ENCODE data around the gene DDX51. TPM values are rescaled to one million over a fixed set of nuclear protein-coding genes. Genes with fewer than 3 reads are reported as not detected.

Gene DDX51
- total RNA-seq, 2 experiments from 2014 or later, result 58.0 to 59.3 TPM

- Histone ChIP-seq H3K36me3 (ENCODE audit: insufficient read depth, low read length) (no peaks in the 10 kb centered on the region), H3K9me3 (ENCODE audit: control insufficient read depth in 1 of 2, insufficient read depth in 1 of 2, low read length in 2 of 2) (peaks cover 0 to 12% of the 10 kb centered on the region in 2 experiments), H3K4me1 (ENCODE audit: insufficient read depth, low read length) (peaks cover 45% of the 10 kb centered on the region), H3K27ac (ENCODE audit: low read depth in 1 of 2, low read length in 2 of 2) (no peak overlapping the region), H3K27me3 (ENCODE audit: control insufficient read depth in 1 of 2, insufficient read depth in 2 of 2, low read length in 2 of 2) (peaks cover 3 to 5% of the 10 kb centered on the region in 2 experiments), H3K4me3 (ENCODE audit: low read length) (no peak overlapping the region)
- no peak for TF ChIP-seq CTCF (IDR thresholded peaks at IDR 0.05)
- peak overlapping the region; percentile 30 for H3K4me3 Mint-ChIP-seq
- no peak for ATAC-seq (ENCODE audit: poor library complexity)
- H3K36me3 Mint-ChIP-seq (ENCODE audit: low read depth), result no peaks in the 10 kb centered on the region
- CTCF ChIA-PET, result interaction anchor here (0.9 kb wide), 1 partner anchor 20 kb away, joined by 6 read pairs; no protein-coding TSS in a partner anchor
- no peaks in the 10 kb centered on the region for H3K9me3 Mint-ChIP-seq
- H3K4me1 Mint-ChIP-seq (ENCODE audit: low read depth), result peaks cover 26% of the 10 kb centered on the region
- H3K27me3 Mint-ChIP-seq, result peaks cover 12% of the 10 kb centered on the region
- intact Hi-C loops (cut with DNase I, micrococcal nuclease), result no loop called here
- POLR2A ChIA-PET, result interaction anchor here (1.0 to 1.4 kb wide), 3 partner anchors 10 to 15 kb away, joined by 3 to 10 read pairs (median 4); no protein-coding TSS in a partner anchor
- DNase-seq, result no peak
- H3K27ac Mint-ChIP-seq, result peak overlapping the region; percentile 53
Observed at GRCh38 chr12:132174015-132174838, 30.1 kb upstream of the DDX51 start.

GRCh38 chr12:132173135-132174014, 29.3 kb upstream of the DDX51 start:
- peaks cover 0 to 12% of the 10 kb centered on the region in 2 experiments for H3K9me3 ChIP-seq (ENCODE audit: control insufficient read depth in 1 of 2, insufficient read depth in 1 of 2, low read length in 2 of 2)
- H3K27ac Mint-ChIP-seq, result no peak overlapping the region
- H3K27me3 ChIP-seq (ENCODE audit: control insufficient read depth in 1 of 2, insufficient read depth in 2 of 2, low read length in 2 of 2), result peaks cover 3 to 5% of the 10 kb centered on the region in 2 experiments
- H3K36me3 ChIP-seq (ENCODE audit: insufficient read depth, low read length), result no peaks in the 10 kb centered on the region
- no peaks in the 10 kb centered on the region for H3K9me3 Mint-ChIP-seq
- H3K27me3 Mint-ChIP-seq, result peaks cover 12% of the 10 kb centered on the region
- ATAC-seq (ENCODE audit: poor library complexity) (peak; percentile 56), DNase-seq (peak in 3 of 14 experiments; percentile 38 to 56 (median 44))
- peaks cover 39% of the 10 kb centered on the region for H3K4me1 ChIP-seq (ENCODE audit: insufficient read depth, low read length)
- intact Hi-C loops (cut with DNase I, micrococcal nuclease), result no loop called here
- peaks cover 17% of the 10 kb centered on the region for H3K4me1 Mint-ChIP-seq (ENCODE audit: low read depth)
- H3K4me3 Mint-ChIP-seq, result peak overlapping the region; percentile 42
- no peak for TF ChIP-seq CTCF (IDR thresholded peaks at IDR 0.05)
- ChIA-PET POLR2A (interaction anchor here (1.0 kb wide), 1 partner anchor 11 kb away, joined by 3 read pairs; no protein-coding TSS in a partner anchor), CTCF (no interaction called here)
- no peaks in the 10 kb centered on the region for H3K36me3 Mint-ChIP-seq (ENCODE audit: low read depth)
- H3K27ac ChIP-seq (ENCODE audit: low read depth in 1 of 2, low read length in 2 of 2), result no peak overlapping the region
- H3K4me3 ChIP-seq (ENCODE audit: low read length), result no peak overlapping the region

- intact Hi-C loops (cut with DNase I, micrococcal nuclease), result no loop called here
- Histone ChIP-seq H3K4me3 (ENCODE audit: low read length) (no peak overlapping the region), H3K36me3 (ENCODE audit: insufficient read depth, low read length) (no peaks in the 10 kb centered on the region), H3K27me3 (ENCODE audit: control insufficient read depth in 1 of 2, insufficient read depth in 2 of 2, low read length in 2 of 2) (peaks cover 3 to 5% of the 10 kb centered on the region in 2 experiments), H3K4me1 (ENCODE audit: insufficient read depth, low read length) (peaks cover 41% of the 10 kb centered on the region), H3K9me3 (ENCODE audit: control insufficient read depth in 1 of 2, insufficient read depth in 1 of 2, low read length in 2 of 2) (peaks cover 0 to 17% of the 10 kb centered on the region in 2 experiments), H3K27ac (ENCODE audit: low read depth in 1 of 2, low read length in 2 of 2) (no peak overlapping the region)
- CTCF ChIA-PET, result no interaction called here
- Mint-ChIP-seq H3K27me3 (peaks cover 12% of the 10 kb centered on the region), H3K4me1 (ENCODE audit: low read depth) (peaks cover 14% of the 10 kb centered on the region), H3K9me3 (no peaks in the 10 kb centered on the region), H3K36me3 (ENCODE audit: low read depth) (no peaks in the 10 kb centered on the region), H3K4me3 (no peak overlapping the region), H3K27ac (no peak overlapping the region)
- POLR2A ChIA-PET, result no interaction called here
- no peak for TF ChIP-seq CTCF (IDR thresholded peaks at IDR 0.05)
- ATAC-seq (ENCODE audit: poor library complexity), result no peak
- no peak for DNase-seq
Observed at GRCh38 chr12:132172619-132173018, 28.5 kb upstream of the DDX51 start.
